Smooth muscle cell (in vitro differentiated cells): Measurements from ENCODE around the gene GDF11. TPM values are rescaled to one million over a fixed set of nuclear protein-coding genes. Genes with fewer than 3 reads are reported as not detected.

Source experiments
- DNase-seq: peaks from one replicate; lab custom pipeline; 2025; ENCODE audit not compliant: unreplicated experiment; lab: John Stamatoyannopoulos, UW
- H2AFZ ChIP-seq: fragments of 200-600 bp; sonication (generic); 2 replicates; pipeline ENCODE4 v1.6.0; 2016; ENCODE audit warnings: antibody characterized with exemption, low read depth, mild to moderate bottlenecking
- H3F3A ChIP-seq: fragments of 200-600 bp; sonication (generic); 2 replicates; pipeline ENCODE4 v1.6.0; 2017; ENCODE audit warnings: antibody characterized with exemption, low read depth
- H3K27ac ChIP-seq: fragments of 200-600 bp; sonication (generic); 2 replicates; pipeline ENCODE4 v1.5.1; 2016; ENCODE audit warnings: low read depth, mild to moderate bottlenecking
- H3K27me3 ChIP-seq: fragments of 200-600 bp; sonication (generic); 2 replicates; pipeline ENCODE4 v1.6.1; 2016; ENCODE audit warnings: low read depth, mild to moderate bottlenecking
- H3K36me3 ChIP-seq: fragments of 200-600 bp; sonication (generic); 2 replicates; pipeline ENCODE4 v1.5.1; 2016; ENCODE audit warnings: low read depth
- H3K4me1 ChIP-seq: fragments of 200-600 bp; sonication (generic); 2 replicates; pipeline ENCODE4 v1.5.1; 2016; ENCODE audit warnings: low read depth
- H3K4me2 ChIP-seq: fragments of 200-600 bp; sonication (generic); 2 replicates; pipeline ENCODE4 v1.6.0; 2016; ENCODE audit warnings: mild to moderate bottlenecking
- H3K4me3 ChIP-seq: fragments of 200-600 bp; sonication (generic); 2 replicates; pipeline ENCODE4 v1.5.1; 2016; ENCODE audit warnings: mild to moderate bottlenecking
- H3K79me2 ChIP-seq: fragments of 200-600 bp; sonication (generic); 2 replicates; pipeline ENCODE4 v1.6.0; 2016; ENCODE audit warnings: low read depth, mild to moderate bottlenecking
- H3K9ac ChIP-seq: fragments of 200-600 bp; sonication (generic); 2 replicates; pipeline ENCODE4 v1.6.0; 2016; ENCODE audit warnings: low read depth
- H3K9me3 ChIP-seq: fragments of 200-600 bp; sonication (generic); replicated peaks from 2 replicates; pipeline ENCODE4 v1.5.1; 2016; ENCODE audit warnings: low read depth
- H4K20me1 ChIP-seq: fragments of 200-600 bp; sonication (generic); 2 replicates; pipeline ENCODE4 v1.6.0; 2016; ENCODE audit warnings: low read depth
- WGBS: methylation state at CpG from one replicate; pipeline ENCODE4 v1.1.7; 2016; ENCODE audit warnings: low lambda C conversion rate; 5-methylcytosine and 5-hydroxymethylcytosine counted together
- polyA plus RNA-seq: library from polyadenylated mRNA; unstranded; fragments of >200 nt; fragmentation: Nextera tagmentation; extraction: Ambion mirVana; gene quantifications from 2 replicates; pipeline ENCODE4 v1.2.1, GENCODE V29; 2016
- total RNA-seq: library from RNA; depleted of rRNA; stranded (reverse); fragments of >200 nt; gene quantifications from 2 replicates; pipeline ENCODE4 v1.2.3, GENCODE V29; 2014
- TF ChIP-seq, protein P1 (sequence below): fragments of 200-600 bp; sonication (generic); IDR thresholded peaks from 2 replicates; pipeline ENCODE4 v1.5.1; 2017; ENCODE audit warnings: borderline replicate concordance, mild to moderate bottlenecking, antibody characterized with exemption; ENCODE audit not compliant: insufficient read depth, poor library complexity, severe bottlenecking

GDF11 gene
- total and polyA plus RNA-seq, 2 experiments from 2014 or later = 2.6 to 3.5 TPM

- H3K27me3 ChIP-seq = no peaks in the 10 kb centered on the region
- no peaks in the 10 kb centered on the region for H4K20me1 ChIP-seq
- 93% methylated on average over 3 of the region's 4 CpGs for WGBS
- no peaks in the 10 kb centered on the region for H3K9me3 ChIP-seq
- H3K9ac ChIP-seq = no peak overlapping the region
- H2AFZ ChIP-seq = no peak overlapping the region
- H3K79me2 ChIP-seq = no peaks in the 10 kb centered on the region
- no peaks in the 10 kb centered on the region for H3K4me1 ChIP-seq
- no peak overlapping the region for H3K4me2 ChIP-seq
- no peaks in the 10 kb centered on the region for H3F3A ChIP-seq
- H3K4me3 ChIP-seq = no peak overlapping the region
- no peak overlapping the region for H3K27ac ChIP-seq
- DNase-seq = no peak
- no peaks in the 10 kb centered on the region for H3K36me3 ChIP-seq
- TF ChIP-seq, protein P1, sequence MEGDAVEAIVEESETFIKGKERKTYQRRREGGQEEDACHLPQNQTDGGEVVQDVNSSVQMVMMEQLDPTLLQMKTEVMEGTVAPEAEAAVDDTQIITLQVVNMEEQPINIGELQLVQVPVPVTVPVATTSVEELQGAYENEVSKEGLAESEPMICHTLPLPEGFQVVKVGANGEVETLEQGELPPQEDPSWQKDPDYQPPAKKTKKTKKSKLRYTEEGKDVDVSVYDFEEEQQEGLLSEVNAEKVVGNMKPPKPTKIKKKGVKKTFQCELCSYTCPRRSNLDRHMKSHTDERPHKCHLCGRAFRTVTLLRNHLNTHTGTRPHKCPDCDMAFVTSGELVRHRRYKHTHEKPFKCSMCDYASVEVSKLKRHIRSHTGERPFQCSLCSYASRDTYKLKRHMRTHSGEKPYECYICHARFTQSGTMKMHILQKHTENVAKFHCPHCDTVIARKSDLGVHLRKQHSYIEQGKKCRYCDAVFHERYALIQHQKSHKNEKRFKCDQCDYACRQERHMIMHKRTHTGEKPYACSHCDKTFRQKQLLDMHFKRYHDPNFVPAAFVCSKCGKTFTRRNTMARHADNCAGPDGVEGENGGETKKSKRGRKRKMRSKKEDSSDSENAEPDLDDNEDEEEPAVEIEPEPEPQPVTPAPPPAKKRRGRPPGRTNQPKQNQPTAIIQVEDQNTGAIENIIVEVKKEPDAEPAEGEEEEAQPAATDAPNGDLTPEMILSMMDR = no peak
These were observed 48.3 kb upstream of the GDF11 start for GRCh38 chr12:55694651-55695050.

GRCh38 chr12:55695349-55695748 lies 47.6 kb upstream of the GDF11 start:
- TF ChIP-seq, protein P1 = no peak
- no peaks in the 10 kb centered on the region for H3K9me3 ChIP-seq
- H3K27ac ChIP-seq = no peak overlapping the region
- H2AFZ ChIP-seq = no peak overlapping the region
- H3F3A ChIP-seq = no peaks in the 10 kb centered on the region
- no peak overlapping the region for H3K4me2 ChIP-seq
- no peaks in the 10 kb centered on the region for H3K79me2 ChIP-seq
- H3K4me1 ChIP-seq = no peaks in the 10 kb centered on the region
- no peak overlapping the region for H3K9ac ChIP-seq
- no peaks in the 10 kb centered on the region for H3K27me3 ChIP-seq
- H4K20me1 ChIP-seq = no peaks in the 10 kb centered on the region
- DNase-seq = no peak
- H3K36me3 ChIP-seq = no peaks in the 10 kb centered on the region
- no peak overlapping the region for H3K4me3 ChIP-seq
- WGBS = 97% methylated on average over 7 of the region's 7 CpGs

- WGBS = 95% methylated on average over 6 of the region's 6 CpGs
- no peak for DNase-seq
- H4K20me1 ChIP-seq = no peaks in the 10 kb centered on the region
These were observed 46.8 kb upstream of the GDF11 start for GRCh38 chr12:55696141-55696540.

More at GRCh38 chr12:55696141-55696540, 46.8 kb upstream of the GDF11 start:
- H3K27me3 ChIP-seq = no peaks in the 10 kb centered on the region
- H3K9ac ChIP-seq = no peak overlapping the region
- no peak overlapping the region for H3K27ac ChIP-seq
- H2AFZ ChIP-seq = no peak overlapping the region
- no peak overlapping the region for H3K4me2 ChIP-seq
- H3K4me3 ChIP-seq = no peak overlapping the region
- H3K79me2 ChIP-seq = no peaks in the 10 kb centered on the region
- H3F3A ChIP-seq = no peaks in the 10 kb centered on the region
- H3K36me3 ChIP-seq = no peaks in the 10 kb centered on the region
- no peaks in the 10 kb centered on the region for H3K9me3 ChIP-seq
- no peaks in the 10 kb centered on the region for H3K4me1 ChIP-seq
- TF ChIP-seq, protein P1 = no peak
